D721Med (cell line): ENCODE data around the gene HS6ST3.

Source experiments
- DNase-seq: peaks from one replicate; pipeline ENCODE4 v3.0.0; 2011; ENCODE audit warnings: low spot score; ENCODE audit not compliant: insufficient read length
- FAIRE-seq: peaks from 2 replicates; lab custom pipeline; 2011; peaks lifted over from hg19 to GRCh38; lab: Jason Lieb, UNC
- TF ChIP-seq, protein P1 (sequence below): IDR thresholded peaks from 2 replicates; pipeline ENCODE4 v1.5.1; 2012; ENCODE audit warnings: mild to moderate bottlenecking, control low read depth; ENCODE audit not compliant: insufficient read depth; ENCODE audit errors: missing control alignments

The HS6ST3 gene

GRCh38 chr13:96673825-96674224 lies 583.9 kb downstream of the HS6ST3 start:
- TF ChIP-seq, protein P1, sequence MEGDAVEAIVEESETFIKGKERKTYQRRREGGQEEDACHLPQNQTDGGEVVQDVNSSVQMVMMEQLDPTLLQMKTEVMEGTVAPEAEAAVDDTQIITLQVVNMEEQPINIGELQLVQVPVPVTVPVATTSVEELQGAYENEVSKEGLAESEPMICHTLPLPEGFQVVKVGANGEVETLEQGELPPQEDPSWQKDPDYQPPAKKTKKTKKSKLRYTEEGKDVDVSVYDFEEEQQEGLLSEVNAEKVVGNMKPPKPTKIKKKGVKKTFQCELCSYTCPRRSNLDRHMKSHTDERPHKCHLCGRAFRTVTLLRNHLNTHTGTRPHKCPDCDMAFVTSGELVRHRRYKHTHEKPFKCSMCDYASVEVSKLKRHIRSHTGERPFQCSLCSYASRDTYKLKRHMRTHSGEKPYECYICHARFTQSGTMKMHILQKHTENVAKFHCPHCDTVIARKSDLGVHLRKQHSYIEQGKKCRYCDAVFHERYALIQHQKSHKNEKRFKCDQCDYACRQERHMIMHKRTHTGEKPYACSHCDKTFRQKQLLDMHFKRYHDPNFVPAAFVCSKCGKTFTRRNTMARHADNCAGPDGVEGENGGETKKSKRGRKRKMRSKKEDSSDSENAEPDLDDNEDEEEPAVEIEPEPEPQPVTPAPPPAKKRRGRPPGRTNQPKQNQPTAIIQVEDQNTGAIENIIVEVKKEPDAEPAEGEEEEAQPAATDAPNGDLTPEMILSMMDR, result no peak
- DNase-seq (no peak), FAIRE-seq (no peak)

GRCh38 chr13:96677029-96677428 lies 587.1 kb downstream of the HS6ST3 start:
- no peak for DNase-seq
- TF ChIP-seq, protein P1, result no peak
- no peak for FAIRE-seq

- TF ChIP-seq, protein P1, result no peak
- FAIRE-seq, result no peak
Observed at GRCh38 chr13:96678801-96679200, 588.9 kb downstream of the HS6ST3 start.

DNA sequence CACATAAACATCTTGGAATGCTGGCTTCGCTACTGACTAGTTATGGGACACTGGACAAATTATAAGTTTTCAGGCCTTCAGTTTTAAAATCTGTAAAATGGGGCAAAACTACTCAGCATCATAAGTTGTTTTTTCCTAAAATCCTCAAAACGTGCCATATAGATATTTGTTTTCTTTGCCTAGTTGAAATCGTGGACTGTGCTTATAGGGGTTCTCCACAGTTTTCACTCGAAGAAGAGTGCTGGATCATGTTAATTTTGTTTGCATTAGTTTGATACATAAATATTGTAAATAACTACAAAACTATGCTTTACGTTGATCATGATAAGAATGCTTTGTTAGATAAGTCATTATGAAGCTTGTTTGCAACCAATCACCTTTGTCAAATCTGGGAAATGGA lies 591.0 kb downstream of the HS6ST3 start:
- TF ChIP-seq, protein P1, result no peak
- no peak for FAIRE-seq

More at GRCh38 chr13:96678801-96679200, 588.9 kb downstream of the HS6ST3 start:
- no peak for DNase-seq

GRCh38 chr13:96681766-96682165 lies 591.9 kb downstream of the HS6ST3 start:
- FAIRE-seq (no peak), DNase-seq (no peak)
- TF ChIP-seq, protein P1, result no peak

More for the DNA sequence above, 591.0 kb downstream of the HS6ST3 start:
- DNase-seq, result no peak

DNA sequence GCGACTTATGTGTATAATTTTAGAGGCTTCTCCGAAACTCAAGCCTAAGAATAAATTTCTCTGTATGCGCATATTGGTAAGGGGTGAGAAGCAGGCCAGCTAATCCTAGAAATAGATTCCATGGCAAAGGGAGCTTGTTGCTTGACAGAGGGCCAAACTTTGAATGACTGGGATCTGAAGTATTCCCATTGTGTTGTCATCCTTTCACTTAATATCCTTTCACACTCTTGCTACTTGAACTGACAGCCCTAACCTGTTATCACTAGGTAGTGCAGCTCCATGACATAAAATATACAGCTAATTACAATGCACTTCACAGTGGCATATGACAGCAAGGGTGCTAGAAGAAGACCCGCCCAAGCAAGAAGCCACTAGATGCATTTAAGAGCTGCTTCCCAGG lies 594.6 kb downstream of the HS6ST3 start:
- no peak for DNase-seq
- TF ChIP-seq, protein P1, result no peak
- FAIRE-seq, result no peak

- FAIRE-seq, result no peak
- DNase-seq, result no peak
- TF ChIP-seq, protein P1, result no peak
Observed at GRCh38 chr13:96684907-96685306, 595.0 kb downstream of the HS6ST3 start.
